AG04450 (cell line): ENCODE results near the gene ZNF354C. TPM values are rescaled to one million over a fixed set of nuclear protein-coding genes. Genes with fewer than 3 reads are reported as not detected.

ENCODE experiments used
- CTCF ChIA-PET: fragments of 300-600, 350-600 bp; formaldehyde crosslinking; extraction: SDS; loops from one replicate; lab custom pipeline; 2022; ENCODE audit warnings: antibody characterized with exemption, inconsistent platforms; lab: Charles Lee
- POLR2A ChIA-PET: fragments of 350-600 bp; formaldehyde crosslinking; extraction: SDS; loops from one replicate; lab custom pipeline; 2021; ENCODE audit warnings: antibody characterized with exemption, inconsistent platforms; lab: Yijun Ruan, JAX
- DNase-seq: peaks from one replicate; pipeline ENCODE4 v3.0.0-alpha.2; 2011; ENCODE audit warnings: low read depth, low spot score
- H3K27ac ChIP-seq: one replicate; pipeline ENCODE4 v1.5.1; 2012; ENCODE audit warnings: low read depth, low read length, control low read depth
- H3K27me3 ChIP-seq: one replicate; pipeline ENCODE4 v1.6.0; 2012; ENCODE audit warnings: low read length; ENCODE audit not compliant: control insufficient read depth, insufficient read depth
- H3K4me3 ChIP-seq: 2 replicates; pipeline ENCODE4 v1.5.1; 2011; ENCODE audit warnings: mild to moderate bottlenecking, low read depth, low read length, control low read depth
- H3K9me3 ChIP-seq: 2 replicates; pipeline ENCODE4 v1.5.1; 2012; ENCODE audit warnings: low read length; ENCODE audit not compliant: control insufficient read depth, insufficient read depth
- polyA plus RNA-seq: library from polyadenylated mRNA; depleted of rRNA; stranded (reverse); fragments of >200 nt; gene quantifications from 2 replicates; pipeline ENCODE4 v1.2.3, GENCODE V29; 2011
- TF ChIP-seq, protein P1 (sequence below): IDR thresholded peaks from 2 replicates; pipeline ENCODE4 v1.5.1; 2011; ENCODE audit warnings: low read depth, low read length, control low read depth, inconsistent platforms

ZNF354C gene
- polyA plus RNA-seq, 1 experiment, result 5.1 TPM

DNA sequence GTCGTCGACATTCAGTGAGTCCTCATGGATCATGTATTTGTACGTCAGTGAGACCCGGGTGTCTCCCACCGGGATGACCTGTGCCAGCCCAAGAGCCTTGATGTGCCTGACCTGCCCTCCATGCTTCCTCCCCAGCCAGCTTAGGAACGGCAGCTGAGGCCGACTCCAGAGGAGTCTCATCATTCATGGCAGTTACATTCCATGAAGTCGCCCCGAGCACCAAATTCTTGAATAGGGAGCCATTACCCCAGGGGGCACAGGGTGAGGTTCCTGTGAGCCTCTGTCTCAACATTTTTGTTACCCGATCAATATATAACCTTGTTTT is 67.8 kb downstream of the ZNF354C start:
- Histone ChIP-seq H3K9me3 (peaks cover 70% of the 10 kb centered on the region), H3K27me3 (no peaks in the 10 kb centered on the region), H3K27ac (no peak overlapping the region), H3K4me3 (no peak overlapping the region)
- TF ChIP-seq, protein P1, sequence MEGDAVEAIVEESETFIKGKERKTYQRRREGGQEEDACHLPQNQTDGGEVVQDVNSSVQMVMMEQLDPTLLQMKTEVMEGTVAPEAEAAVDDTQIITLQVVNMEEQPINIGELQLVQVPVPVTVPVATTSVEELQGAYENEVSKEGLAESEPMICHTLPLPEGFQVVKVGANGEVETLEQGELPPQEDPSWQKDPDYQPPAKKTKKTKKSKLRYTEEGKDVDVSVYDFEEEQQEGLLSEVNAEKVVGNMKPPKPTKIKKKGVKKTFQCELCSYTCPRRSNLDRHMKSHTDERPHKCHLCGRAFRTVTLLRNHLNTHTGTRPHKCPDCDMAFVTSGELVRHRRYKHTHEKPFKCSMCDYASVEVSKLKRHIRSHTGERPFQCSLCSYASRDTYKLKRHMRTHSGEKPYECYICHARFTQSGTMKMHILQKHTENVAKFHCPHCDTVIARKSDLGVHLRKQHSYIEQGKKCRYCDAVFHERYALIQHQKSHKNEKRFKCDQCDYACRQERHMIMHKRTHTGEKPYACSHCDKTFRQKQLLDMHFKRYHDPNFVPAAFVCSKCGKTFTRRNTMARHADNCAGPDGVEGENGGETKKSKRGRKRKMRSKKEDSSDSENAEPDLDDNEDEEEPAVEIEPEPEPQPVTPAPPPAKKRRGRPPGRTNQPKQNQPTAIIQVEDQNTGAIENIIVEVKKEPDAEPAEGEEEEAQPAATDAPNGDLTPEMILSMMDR, result no peak
- CTCF ChIA-PET, result no interaction called here
- POLR2A ChIA-PET, result no interaction called here
- DNase-seq, result no peak

DNA sequence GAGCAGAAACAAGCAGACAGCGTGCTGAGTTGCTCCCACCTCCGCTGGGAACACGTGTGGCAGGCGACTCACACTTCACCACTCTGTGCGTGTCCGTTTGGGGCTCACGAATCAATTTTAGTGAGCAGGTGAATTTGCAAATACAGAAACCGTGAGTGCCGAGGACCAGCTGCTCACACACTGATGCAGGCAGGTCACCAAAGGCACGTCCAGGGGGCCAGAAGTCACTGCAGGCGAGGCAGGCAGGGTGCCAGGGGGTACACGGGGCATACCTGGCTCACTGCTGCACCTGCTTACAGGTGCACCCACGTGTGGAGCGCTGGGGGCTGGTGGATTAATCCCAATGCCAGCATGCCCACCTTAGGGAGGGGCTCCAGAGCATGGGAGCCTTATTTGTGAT is 68.8 kb downstream of the ZNF354C start:
- H3K27me3 ChIP-seq, result no peaks in the 10 kb centered on the region
- ChIA-PET POLR2A (no interaction called here), CTCF (no interaction called here)
- no peak for DNase-seq
- H3K27ac ChIP-seq, result no peak overlapping the region
- TF ChIP-seq, protein P1, result no peak
- no peak overlapping the region for H3K4me3 ChIP-seq
- peaks cover 62% of the 10 kb centered on the region for H3K9me3 ChIP-seq

DNA sequence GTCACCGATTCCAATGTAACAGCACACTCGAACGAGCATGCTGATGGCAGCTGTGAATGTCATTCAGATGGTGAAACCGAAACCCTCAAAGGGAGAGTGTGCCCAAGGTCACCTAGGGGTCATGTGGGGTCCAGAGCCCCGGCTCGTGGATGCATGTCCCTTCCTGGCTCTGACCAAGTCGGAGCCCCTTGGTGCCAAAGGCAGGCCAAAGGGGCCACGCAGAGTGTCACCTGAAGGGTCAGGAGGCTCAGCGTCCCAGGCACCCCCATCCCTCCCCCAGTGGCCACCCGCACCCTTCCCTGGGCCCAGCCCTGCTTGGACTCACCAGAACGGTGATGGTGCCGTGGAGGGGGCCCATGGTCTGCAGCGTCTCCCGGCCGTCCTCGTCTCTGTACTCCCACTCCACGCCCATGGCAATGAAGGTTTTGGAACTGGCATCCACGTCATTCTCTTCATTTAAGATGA is 69.5 kb downstream of the ZNF354C start:
- Histone ChIP-seq H3K27ac (no peak overlapping the region), H3K4me3 (no peak overlapping the region), H3K27me3 (no peaks in the 10 kb centered on the region), H3K9me3 (peaks cover 60% of the 10 kb centered on the region)
- CTCF ChIA-PET, result no interaction called here
- POLR2A ChIA-PET, result no interaction called here
- no peak for DNase-seq
- TF ChIP-seq, protein P1, result no peak

DNA sequence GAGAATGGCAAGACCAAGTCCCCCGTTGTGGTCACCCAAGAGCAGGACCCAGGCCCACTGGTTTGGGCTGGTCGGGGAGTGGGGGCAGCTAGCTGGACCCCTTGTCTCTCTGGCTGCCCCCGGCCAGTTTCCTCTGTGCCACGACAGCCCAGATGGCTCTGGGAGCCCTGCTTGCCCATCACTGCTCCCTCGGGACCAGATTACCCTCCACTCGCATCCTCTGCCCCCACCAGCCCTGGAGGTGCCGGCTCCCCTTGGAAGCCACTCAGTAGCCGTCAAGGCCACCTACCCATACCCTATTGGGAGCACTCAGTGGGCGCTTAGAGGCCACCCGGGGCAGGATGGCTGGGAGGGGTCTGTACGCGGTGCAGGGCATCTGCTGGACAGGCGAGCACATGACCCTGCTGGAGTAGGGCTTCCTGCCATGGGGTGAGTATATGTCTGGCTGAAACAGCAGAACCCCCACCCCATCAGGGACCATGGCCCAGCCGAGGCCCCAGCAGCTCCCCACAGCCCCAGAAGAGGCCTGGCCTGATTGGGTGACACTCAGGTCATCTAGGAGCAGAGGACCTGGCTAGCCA is 70.0 kb downstream of the ZNF354C start:
- no peak for DNase-seq
- TF ChIP-seq, protein P1, result no peak
- no peaks in the 10 kb centered on the region for H3K27me3 ChIP-seq
- H3K27ac ChIP-seq, result no peak overlapping the region
- peaks cover 59% of the 10 kb centered on the region for H3K9me3 ChIP-seq
- ChIA-PET POLR2A (no interaction called here), CTCF (no interaction called here)
- H3K4me3 ChIP-seq, result no peak overlapping the region

DNA sequence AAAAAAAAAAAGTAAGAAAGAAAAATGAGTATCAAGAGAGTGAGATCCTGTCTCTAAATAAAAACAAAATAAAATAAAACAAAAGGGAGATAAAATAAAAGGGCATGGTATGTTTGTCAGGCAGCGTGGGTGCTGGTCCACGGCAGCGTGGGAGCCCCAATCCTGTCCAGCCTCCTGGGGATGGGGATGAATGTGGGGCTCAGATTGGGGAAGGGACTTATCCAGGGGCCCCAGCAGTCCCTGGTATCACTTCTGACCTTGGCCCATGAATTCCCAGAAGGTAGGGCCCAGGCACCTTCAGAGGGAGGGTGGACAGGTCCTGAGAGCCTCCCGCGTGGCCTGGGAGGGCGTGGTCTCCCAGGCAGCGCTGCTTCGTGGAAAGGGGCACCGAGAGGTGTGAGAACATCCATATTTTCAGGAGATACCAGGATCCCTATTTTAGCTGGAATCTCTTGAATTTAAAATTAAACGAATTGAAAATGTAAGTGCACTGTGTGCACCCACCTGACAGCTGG is 71.2 kb downstream of the ZNF354C start:
- no peak overlapping the region for H3K27ac ChIP-seq
- TF ChIP-seq, protein P1, result no peak
- no peak for DNase-seq
- CTCF ChIA-PET, result no interaction called here
- no peak overlapping the region for H3K4me3 ChIP-seq
- H3K27me3 ChIP-seq, result no peaks in the 10 kb centered on the region
- H3K9me3 ChIP-seq, result peaks cover 58% of the 10 kb centered on the region
- POLR2A ChIA-PET, result no interaction called here
